Activated naive CD8-positive, alpha-beta T cell treated with anti-CD3 and anti-CD28 coated beads, Interleukin-2, amount 50 U/mL, for 16 hours (primary cell): ENCODE measurements around the gene INPP1.
"Not testable (repeated sequence)": the region's sequence is repeated elsewhere in the genome, so short reads cannot be mapped to it uniquely, and the experiment has no call there.

Experiments
- DNase-seq: peaks from one replicate; pipeline ENCODE4 v3.0.0-alpha.2; 2020; ENCODE audit warnings: low read depth, low spot score

Gene INPP1

DNA sequence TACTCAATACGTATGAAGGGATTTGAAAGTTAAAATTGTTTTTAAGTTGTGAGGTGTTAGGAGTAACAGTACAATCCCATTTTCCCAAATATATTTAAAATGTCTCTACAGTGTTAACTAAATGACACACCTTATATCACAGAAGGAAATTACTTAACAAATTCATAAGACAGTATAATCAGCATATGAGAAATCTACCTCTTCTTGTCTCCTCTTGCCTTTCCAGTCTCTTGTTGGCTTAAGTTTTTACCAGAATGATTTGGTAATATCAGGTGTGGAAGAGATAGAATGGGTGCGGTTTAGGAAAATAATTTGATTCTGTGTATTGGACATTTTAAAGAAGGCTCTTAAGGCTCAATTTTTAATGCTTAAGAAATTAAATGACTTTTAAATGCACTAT, 9.5 kb upstream of the INPP1 start:
- DNase-seq, result no peak

DNA sequence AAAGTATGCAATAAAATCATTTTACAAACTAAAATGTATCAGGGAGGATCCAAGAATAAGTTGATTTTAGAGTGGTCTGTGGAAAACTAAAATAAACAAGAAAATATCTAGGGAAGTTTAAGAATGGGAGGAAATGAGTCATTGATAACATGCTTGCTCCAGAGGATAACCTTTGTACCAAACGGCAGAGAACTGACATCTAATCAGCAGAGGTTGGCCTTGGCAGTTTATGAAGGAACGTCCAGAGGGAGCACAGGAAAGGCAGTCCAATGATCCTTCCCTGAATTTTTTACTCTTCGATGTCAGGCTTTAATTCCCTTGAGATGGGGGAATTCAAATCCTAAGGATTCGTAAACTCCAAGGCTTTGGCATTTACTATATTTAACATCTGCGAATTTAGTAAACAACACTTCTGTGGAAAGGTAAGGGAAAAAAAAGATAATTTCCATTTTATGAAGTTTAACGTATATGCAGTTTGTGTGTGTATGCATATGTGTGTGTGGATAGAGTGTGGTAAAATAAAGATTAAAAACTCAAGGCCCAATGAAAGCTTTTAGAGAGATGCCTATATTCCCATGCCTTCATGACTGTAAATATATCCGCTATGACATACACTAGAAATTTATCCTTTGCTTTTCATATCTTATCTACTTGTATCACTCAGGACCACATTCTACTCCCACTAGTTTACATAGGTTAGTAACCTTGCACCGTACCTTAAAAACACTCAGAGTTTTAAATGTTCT, 8.7 kb upstream of the INPP1 start:
- no peak for DNase-seq

DNA sequence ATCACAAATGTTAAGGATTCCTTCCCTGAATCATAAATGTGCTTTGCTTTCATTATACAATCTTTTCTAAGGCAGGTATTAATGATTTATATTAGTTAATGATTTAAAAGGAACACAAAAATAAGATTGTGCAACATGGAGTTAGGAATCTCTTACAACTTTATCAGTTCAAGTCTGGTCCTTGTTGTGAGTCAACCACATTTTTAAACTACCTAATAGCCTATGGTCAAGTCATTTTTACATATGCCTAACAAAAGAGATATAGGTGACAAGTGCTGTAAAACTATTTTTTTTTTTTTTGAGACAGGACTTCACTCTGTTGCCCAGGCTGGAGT, 8.2 kb upstream of the INPP1 start:
- no peak for DNase-seq

DNA sequence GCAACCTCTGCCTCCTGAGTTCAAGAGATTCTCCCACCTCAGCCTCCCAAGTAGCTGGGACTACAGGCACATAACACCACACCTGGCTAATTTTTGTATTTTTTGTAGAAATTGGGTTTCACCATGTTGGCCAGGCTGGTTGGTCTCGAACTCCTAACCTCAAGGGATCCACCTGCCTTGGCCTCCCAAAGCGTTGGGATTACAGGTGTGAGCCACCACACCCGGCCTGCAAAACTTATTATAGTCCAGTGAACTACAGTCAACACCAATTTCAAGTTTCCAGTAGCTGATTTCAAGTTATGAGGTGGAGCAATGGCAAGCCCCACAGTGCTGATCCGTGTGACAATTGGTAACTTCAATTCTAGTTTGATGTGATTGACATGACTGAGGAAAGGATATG, 7.8 kb upstream of the INPP1 start:
- DNase-seq, result not testable (repeated sequence)

DNA sequence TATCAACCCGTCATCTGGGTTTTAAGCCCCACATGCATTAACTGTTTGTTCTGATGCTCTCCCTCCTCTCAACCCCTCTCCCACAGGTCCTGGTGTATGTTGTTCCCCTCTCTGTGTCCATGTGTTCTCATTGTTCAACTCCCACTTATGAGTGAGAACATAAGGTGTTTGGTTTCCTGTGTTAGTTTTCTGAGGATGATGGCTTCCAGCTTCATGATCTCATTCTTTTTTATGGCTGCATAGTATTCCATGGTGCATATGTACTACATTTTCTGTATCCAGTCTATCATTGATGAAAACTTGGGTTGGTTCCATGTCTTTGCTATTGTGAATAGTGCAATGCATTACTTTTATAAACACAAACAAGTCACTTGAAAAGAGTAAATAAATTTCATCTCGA, 7.0 kb upstream of the INPP1 start:
- no peak for DNase-seq

DNA sequence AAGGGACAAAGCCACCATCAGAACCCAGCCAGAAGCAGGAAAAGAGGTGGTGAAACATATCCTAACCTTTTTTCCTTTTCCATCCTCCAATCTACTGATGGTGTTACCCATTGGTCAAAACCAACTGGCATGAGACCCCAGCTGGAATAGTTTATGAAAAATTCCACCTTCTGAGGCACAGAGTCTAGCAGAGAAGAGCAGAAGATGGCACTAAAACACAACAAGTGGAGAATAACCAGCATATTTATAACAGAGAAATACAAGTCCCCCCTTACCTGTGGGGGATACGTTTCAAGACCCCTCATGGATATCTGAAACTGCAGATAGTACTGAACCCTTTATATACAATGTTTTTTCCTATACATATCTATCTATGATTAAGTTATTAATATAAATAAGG, 4.9 kb upstream of the INPP1 start:
- no peak for DNase-seq

DNA sequence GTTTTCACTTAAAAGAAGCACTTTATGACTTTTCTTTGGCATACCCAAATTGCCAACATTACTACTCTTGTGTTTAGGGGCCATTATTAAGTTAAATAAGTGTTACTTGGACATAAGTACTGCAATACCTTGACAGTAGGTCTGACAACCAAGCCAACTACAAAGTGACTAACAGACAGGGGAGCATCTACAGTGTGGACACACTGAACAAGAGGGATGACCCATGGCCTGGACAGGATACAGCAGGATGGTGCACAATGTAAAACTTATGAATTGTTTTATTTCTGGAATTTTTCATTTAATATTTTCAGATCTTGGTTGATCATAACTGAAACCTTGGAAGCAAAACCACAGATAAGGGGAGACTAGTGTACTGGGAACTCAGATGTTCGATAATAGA, 4.0 kb upstream of the INPP1 start:
- no peak for DNase-seq

DNA sequence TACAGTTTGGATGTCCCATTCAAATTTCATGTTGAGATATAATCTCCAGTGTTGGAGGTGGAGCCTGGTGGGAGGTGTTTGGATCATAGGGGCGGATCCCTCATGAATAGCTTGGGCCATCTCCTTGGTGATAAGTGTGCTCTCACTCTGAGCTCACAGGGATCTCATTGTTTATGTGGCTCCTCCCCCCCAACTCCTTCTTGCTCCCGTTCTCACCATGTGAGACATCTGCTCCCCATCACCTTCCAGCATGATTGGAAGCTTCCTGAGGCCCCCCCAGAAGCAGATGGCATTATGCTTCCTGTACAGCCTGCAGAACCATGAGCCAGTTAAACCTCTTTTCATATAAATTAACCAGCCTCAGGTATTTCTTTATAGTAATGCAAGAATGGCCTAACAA, 3.0 kb upstream of the INPP1 start:
- DNase-seq, result no peak

DNA sequence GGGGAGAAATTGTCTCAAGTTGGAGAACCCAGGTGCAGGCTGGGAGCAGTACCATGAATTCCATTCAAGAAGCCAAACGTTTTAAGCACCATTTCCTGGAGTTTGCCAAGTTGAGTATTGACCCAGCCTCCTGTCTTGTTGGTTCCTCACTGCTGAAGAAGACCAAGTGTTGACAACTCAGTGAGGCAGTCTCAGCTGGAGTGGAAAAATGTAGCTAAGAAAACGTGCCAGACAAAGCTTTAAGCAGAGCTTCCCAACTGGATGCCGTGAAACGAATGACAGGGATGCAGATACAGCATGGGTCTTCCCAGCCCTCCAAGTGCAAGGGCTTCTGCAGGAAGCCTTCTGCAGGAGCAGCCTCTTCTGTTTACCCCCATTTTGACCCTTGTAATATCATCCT, 778 bp upstream of the INPP1 start:
- no peak for DNase-seq

DNA sequence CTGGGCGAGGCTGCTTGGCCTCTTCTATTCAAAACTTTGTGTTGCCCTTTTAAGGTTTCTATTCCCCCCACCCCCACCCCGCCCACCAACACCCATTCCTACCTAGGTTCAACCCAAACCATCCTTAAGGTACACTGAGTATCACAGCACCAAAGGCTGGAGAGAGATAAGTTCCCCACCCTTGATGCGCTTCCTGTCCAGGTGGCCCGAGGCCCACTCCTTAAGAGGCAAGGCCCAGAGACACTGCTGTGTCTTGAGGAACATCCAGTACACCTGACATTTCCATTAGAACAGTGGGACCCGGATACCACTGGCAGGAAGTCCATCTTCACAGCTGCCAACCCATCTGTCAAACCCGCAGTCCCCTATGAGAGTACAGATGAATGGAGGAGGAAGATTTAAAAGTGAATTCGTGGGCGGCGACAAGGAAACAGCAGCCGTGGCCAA, 277 bp upstream of the INPP1 start:
- no peak for DNase-seq

DNA sequence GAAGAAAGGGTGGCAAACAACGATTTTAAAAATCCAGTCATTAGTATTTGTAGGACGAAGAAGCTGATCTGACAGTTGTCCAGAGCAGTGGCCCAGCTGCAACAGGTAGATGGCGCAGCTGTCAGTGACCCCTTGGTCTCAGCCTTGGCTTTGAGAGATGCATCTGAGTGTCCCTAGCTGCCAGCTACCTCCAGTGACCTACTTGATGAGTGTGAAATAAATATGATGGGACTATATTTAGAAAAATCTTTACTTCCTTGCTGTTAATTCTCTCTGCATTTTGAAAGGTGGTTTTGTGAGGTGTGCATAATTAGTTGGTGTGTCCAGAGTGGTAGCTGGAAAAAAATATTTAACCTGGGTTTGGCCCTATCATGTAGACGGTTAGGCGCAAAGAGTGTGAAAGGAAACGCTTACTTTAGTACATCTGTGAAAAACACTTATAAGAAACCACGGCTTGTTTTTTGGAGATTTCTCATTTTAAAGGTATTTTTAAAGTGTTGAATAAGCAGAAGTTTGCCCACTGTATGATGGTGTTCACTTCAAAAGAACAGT, 963 bp downstream of the INPP1 start:
- no peak for DNase-seq

DNA sequence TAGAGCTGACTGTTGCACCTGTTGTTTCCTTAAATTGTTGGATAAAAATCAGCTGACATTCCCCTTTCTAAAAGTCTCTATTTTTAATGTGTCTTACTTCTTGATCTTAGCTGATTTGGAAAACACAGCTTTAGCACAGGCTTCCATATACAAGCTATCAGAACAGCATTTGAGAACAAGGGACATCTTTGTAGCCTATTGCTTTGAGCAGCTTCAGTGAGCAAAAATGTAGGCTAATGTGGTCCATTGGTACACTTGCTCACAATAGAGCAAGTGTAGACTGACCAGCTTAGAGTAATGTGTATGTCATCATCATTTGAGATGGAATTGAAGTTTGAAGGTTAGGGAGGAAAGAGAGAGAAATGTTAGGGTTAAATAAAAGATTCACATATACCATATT, 7.0 kb downstream of the INPP1 start:
- no peak for DNase-seq

DNA sequence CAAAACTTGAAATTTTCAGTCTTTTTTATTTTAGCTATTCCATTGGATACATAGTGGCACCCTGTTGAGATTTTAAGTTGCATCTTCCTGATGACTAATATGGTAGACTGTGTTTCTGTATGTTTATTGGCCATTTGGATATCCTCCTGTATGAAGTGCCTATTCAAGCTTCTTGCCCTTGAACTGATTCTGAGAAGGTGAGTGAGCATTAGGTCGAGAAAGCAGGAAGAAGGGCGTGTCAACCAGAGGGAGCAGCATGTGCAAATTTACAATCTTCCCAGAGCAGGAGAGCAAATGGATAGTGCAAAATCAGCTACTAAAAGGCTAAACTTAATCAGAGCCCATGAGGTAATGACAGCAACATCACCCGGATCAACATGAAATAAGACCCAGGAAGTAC, 8.6 kb downstream of the INPP1 start:
- no peak for DNase-seq

DNA sequence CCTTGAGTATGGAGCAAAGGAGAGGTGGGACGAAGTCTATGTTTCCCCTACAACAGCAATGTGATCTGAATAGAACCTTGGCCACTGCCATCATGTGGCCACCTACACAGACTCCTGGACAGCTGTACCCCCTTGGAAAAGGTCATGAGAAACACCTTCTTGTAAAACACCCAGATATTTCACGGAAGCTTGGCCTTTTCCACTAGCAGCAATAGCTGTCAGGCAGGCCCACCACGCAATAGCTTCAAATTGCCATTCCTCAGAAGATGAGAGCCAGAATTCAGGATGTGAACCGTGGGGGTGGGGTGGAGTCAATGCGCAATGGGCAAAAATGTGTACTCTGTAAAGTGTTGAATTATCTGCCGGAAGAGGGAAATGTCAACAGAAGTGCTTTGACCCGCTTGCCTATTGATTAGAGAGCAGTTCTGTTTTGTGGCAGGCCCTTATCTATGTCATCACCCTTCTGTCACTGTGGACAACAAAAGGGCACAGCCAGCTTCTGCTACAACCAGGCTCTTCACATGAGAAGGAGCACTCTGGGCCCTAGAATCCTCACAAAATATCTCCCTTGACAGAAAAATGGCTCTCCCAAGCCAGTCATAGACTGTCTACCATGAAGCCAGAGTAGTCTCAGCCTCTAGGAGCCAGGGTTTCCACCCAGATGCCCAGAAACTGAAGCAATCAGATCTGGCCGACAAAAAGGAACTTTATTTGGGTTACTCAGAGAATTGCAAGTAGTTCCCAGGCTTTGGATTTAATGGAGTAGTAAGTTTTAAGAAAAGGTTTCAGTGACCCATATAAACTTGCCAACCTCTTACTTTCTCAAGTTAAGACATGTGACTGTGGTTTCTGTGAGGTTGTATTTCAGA, 9.5 kb downstream of the INPP1 start:
- DNase-seq, result no peak

DNA sequence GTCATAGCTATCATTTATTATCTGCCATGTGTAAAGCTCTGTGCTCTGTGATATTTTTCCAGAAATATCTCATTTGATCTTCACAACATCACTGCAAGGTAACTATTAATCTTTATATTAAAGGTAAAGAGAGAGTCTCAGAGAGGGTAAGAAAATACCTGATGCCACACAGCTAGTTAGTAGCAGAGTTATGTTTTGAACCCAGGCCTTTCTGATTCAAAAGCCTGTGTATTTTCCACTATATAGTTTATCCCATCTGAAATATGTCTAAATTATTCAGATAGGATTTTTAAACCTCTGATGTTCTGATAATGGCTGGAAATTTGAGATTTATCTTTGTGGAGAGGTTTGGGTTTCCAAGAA, 10.1 kb downstream of the INPP1 start:
- DNase-seq, result no peak

DNA sequence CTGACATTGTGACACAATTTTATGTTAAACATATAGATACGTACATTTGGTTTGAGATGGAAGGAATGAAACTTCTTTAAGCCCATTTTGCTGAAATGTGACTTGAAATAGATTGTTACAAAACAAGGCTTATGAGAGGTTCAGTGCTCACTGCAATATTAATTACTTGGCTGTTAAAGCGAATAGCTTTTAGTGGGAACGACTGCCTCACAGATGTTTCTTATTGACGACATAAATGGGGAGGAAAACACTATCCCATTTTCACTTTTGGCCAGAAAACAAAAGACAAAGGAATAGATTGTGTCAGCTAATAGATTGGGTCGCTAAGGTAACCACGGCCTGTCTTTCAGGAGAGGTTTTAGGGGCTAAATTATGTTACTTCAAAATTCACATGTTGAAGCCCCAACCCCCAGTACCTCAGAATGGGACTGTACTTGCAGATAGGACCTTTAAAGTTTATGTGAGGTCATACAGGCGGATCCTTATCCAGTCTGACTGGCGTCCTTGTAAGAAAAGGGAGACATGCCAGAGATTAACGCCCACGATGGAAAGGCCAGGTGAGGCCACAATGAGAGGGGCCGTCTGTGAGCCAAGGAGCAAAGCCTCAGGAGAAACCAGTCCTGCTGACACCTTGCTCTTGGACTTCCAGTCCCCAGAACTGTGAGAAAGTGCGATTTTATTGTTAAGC, 10.8 kb downstream of the INPP1 start:
- DNase-seq, result no peak

DNA sequence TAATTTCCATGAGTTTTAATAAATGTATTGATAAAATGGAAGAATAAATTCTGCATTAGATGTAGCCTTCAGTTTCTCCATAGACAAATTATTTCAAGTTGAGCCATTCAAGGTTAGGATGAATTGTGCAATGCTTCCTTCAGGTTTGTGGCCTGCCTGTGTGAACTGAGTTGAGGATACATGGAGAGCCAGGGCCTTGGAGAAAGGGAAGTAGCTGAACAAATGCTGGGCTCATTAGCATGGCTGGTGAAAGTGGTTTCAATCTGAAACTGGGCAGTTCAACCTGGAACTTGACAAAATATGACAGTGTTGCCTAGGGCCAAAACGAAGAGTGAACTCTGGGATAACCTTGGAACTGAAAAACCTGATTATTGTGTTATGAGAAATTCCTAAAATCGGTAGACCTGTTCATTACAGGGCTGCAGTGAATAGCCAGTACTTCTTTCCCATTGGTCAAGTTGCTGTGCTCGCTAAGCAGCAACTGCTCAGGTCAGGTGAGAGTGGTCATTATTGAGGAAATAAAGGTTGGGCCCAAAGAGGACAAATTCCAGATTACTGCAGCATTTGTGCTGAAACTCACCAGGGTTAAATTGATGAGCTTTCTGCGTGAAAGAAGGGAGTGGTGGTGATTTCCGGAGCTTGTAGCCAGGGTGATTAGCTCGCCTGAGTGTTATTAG, 12.7 kb downstream of the INPP1 start:
- DNase-seq, result no peak

DNA sequence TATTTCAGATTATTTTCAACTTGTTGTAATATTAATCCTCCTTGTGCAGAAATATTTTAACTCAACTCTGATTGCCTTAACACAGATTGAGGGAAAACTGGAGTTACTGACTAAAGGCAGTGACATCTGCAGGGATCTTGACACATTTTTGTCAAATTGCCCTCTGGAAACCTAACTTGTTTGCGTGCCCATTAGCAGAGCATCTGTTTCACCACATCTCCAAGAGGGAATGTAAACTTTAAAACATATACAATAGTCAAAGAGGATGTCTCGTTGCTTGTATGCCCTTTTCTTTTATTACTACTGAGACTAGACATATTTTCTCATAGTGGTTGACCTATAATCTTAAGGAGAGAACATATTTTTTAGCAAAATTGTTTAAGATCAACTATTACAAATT, 14.2 kb downstream of the INPP1 start:
- DNase-seq, result no peak

DNA sequence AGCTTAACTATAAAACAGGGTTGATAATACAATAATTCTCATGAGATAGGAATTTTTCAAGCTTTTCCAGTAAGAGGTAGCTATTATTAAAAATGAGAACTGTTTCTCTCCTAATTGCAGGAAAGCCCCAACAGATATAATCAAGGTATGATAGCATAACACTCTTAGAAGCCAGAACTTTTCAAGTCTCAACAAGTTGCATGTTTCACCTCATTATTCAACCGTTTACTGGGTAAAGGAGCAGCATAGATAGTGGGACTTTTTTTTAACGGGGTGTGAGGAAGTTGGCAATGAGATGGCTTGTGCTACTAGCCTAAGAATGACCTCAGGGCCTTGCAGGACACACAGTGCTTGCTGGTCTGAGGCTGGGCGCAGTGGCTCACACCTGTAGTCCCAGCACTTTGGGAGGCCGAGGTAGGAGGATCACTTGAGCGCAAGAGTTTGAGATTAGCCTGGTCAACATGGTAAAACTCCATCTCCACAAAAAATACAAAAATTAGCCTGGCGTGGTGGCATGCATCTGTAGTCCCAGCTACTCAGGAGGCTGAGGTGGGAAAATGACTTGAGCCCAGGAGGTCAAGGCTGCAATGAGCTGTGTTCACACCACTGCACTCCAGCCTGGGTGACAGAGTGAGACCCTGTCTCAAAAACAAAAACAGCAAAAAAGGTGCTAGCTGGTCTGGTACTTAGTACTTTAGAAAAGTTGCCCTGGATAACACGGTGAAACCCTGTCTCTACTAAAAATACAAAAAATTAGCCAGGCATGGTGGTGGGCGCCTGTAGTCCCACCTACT, 15.5 kb downstream of the INPP1 start:
- DNase-seq, result not testable (repeated sequence)

DNA sequence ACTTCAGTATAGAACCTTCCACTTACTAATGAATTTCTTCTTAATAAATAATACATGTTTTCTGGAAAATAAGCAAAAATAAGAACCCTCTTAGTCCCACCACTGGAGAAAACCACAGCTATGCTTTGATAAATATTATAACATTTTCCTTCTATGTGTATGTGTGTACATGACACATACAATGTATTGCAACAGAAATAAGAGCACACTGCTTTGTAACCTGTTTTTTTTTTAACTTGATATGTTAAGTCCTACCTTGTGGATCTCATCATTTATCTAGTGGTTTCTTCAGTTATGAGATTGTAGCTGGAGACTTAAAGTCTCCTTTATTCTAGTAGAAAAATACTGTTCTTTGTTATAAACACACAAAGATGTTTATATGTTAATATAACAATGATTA, 17.2 kb downstream of the INPP1 start:
- DNase-seq, result no peak

DNA sequence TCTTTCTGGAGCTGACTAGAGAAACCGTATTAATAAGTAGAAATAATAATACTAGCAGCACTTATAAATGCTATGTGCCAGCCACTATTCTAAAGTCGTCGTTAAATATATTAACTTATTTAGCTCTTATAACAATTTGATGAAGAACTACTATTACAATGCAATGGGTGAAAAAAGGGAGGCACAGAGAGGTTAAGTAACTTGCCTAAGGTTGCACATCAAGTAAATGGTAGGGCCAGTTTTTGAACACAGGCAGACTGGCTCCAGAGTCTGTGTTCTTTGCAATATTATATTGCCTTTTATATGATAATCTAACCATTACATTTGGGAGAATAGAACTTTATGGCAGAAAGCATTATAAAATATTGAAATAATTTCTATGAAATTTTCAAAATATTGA, 17.6 kb downstream of the INPP1 start:
- DNase-seq, result no peak
